Thoracic aorta (tissue), 2 donors: ENCODE data around the gene TEX22. TPM values are rescaled to one million over a fixed set of nuclear protein-coding genes. Genes with fewer than 3 reads are reported as not detected.

ENCODE experiments used
- ATAC-seq: fragments of 150-250 bp; one replicate; pipeline ENCODE4 v1.8.0; 2017; ENCODE audit warnings: low read depth; ENCODE audit not compliant: insufficient number of reproducible peaks, low FRiP score
- DNase-seq: peaks from one replicate; pipeline ENCODE4 v3.0.0-alpha.2; 2020; ENCODE audit warnings: low spot score
- H3K27ac ChIP-seq, 2 donors: fragments of 200-600 bp; sonication (generic); 1 replicate in 1 of 2; 2 replicates in 1 of 2; pipeline ENCODE4 v1.5.1; 2016; ENCODE audit warnings: mild to moderate bottlenecking in 2 of 2, moderate library complexity in 2 of 2
- H3K27me3 ChIP-seq: fragments of 200-600 bp; sonication (generic); replicated peaks from 2 replicates; pipeline ENCODE4 v1.6.0; 2016; ENCODE audit warnings: mild to moderate bottlenecking; ENCODE audit not compliant: insufficient read depth
- H3K36me3 ChIP-seq: fragments of 200-600 bp; sonication (generic); one replicate; pipeline ENCODE4 v1.5.1; 2016
- H3K4me1 ChIP-seq, 2 donors: fragments of 200-600 bp; sonication (generic); 1 replicate in 1 of 2; 2 replicates in 1 of 2; pipeline versions ENCODE4 v1.5.1 to v1.6.0; 2016; ENCODE audit warnings: low read depth in 2 of 2, mild to moderate bottlenecking in 1 of 2; ENCODE audit not compliant: control insufficient read depth in 1 of 2
- H3K4me3 ChIP-seq: fragments of 200-600 bp; sonication (generic); 2 replicates; pipeline ENCODE4 v1.5.1; 2016; ENCODE audit warnings: mild to moderate bottlenecking
- H3K9me3 ChIP-seq: fragments of 200-600 bp; sonication (generic); 2 replicates; pipeline ENCODE4 v1.5.1; 2016
- CTCF ChIP-seq: fragments of 200-600 bp; sonication (generic); IDR thresholded peaks from one replicate; pipeline ENCODE4 v1.5.1; 2019; ENCODE audit warnings: antibody characterized with exemption
- total RNA-seq, 2 donors: library from RNA; depleted of rRNA; stranded (reverse); fragments of >200 nt; gene quantifications; one replicate each; pipeline versions ENCODE4 v1.1.0 to v1.2.3, GENCODE V29; 2016

Gene TEX22
- total RNA-seq, 2 donors from 2014 or later: not detected

DNA sequence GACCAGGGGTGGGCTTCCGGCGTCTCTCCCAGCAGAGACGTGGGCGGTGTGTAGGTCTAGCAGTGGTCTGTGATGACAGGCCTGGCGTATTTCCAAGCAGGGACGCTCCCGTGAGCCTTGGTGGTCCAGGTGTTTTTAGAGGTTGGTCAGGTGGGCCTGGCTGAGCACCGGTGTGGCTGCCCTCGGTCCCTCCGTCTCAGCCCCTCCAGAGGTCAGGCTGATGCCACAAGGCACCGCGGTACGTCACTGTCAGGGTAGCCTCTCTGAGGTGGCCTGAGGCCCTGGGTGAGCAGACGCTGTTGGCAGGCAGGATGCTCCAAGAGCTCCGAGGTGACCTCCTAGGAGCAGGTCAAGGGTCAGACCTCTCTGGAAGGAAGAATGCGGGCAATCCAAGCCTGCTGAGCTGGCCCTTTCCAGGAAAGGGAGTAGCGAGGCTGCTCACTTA is 34.8 kb downstream of the TEX22 start:
- Histone ChIP-seq H3K27me3 (no peaks in the 10 kb centered on the region), H3K4me3 (no peak overlapping the region), H3K4me1 (peaks cover 6 to 27% of the 10 kb centered on the region in 2 donors), H3K36me3 (no peaks in the 10 kb centered on the region), H3K27ac (no peak overlapping the region), H3K9me3 (no peaks in the 10 kb centered on the region)
- DNase-seq: no peak
- ATAC-seq: no peak
- no peak for TF ChIP-seq CTCF

- H3K4me1 ChIP-seq: peaks cover 0 to 21% of the 10 kb centered on the region in 2 donors
- H3K27ac ChIP-seq: no peak overlapping the region
- no peak for TF ChIP-seq CTCF
- no peak overlapping the region for H3K4me3 ChIP-seq
- no peaks in the 10 kb centered on the region for H3K9me3 ChIP-seq
- no peaks in the 10 kb centered on the region for H3K27me3 ChIP-seq
- DNase-seq: no peak
- H3K36me3 ChIP-seq: no peaks in the 10 kb centered on the region
- ATAC-seq: no peak
Observed at GRCh38 chr14:105436402-105436801, 38.1 kb downstream of the TEX22 start.

GRCh38 chr14:105436891-105437722 is 38.8 kb downstream of the TEX22 start:
- Histone ChIP-seq H3K9me3 (no peaks in the 10 kb centered on the region), H3K4me3 (no peak overlapping the region), H3K4me1 (peaks cover 0 to 21% of the 10 kb centered on the region in 2 donors), H3K27me3 (no peaks in the 10 kb centered on the region), H3K27ac (no peak overlapping the region), H3K36me3 (peaks cover under 1% of the 10 kb centered on the region)
- DNase-seq (no peak), ATAC-seq (no peak)
- TF ChIP-seq CTCF: no peak

DNA sequence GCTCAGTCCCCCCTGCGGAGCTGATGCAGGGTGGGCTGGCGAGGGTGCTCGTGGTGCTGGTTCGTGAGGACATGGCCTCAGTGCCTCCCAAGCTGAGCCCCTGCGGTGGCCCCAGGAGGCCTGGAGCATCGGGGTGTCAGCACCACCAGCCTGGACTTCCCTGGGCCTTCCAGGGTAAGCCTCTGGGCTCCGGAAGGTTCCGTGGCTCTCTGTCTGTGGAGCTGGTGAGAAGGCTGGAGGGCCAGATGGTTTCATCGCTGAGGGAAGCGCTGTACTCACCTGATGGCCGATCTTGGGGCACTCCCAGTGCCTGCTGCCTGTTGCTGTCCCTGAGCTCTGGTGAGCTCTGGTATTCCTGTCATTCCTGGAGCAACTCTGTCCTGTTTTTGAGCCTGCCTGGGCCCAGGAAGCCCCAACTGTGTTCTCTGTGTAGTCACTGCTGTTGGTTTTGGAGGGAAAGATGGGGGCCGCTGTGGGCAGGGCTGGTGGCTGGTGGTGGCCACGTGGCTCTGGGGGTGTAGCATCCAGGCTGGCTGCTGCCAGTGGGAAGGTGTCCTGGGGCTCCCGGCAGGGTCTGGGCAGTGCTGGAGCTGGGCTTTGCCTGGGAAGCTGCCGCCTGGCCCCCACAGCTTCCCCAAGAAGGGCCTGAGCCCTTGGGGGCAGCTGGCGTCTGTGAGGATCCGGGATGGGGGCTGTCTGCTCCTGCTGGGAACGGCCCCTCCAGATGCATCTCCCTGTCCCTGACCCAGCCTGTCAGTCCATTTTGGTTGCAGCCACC is 39.6 kb downstream of the TEX22 start:
- no peak for DNase-seq
- Histone ChIP-seq H3K4me1 (peaks cover 0 to 21% of the 10 kb centered on the region in 2 donors), H3K4me3 (no peak overlapping the region), H3K27me3 (no peaks in the 10 kb centered on the region), H3K27ac (no peak overlapping the region), H3K36me3 (peaks cover 6% of the 10 kb centered on the region), H3K9me3 (no peaks in the 10 kb centered on the region)
- ATAC-seq: no peak
- no peak for TF ChIP-seq CTCF

GRCh38 chr14:105439179-105439578 is 40.8 kb downstream of the TEX22 start:
- peaks cover 6% of the 10 kb centered on the region for H3K36me3 ChIP-seq
- no peak for ATAC-seq
- H3K9me3 ChIP-seq: no peaks in the 10 kb centered on the region
- H3K27ac ChIP-seq: no peak overlapping the region
- no peak for DNase-seq
- peaks cover 0 to 21% of the 10 kb centered on the region in 2 donors for H3K4me1 ChIP-seq
- H3K27me3 ChIP-seq: no peaks in the 10 kb centered on the region
- no peak overlapping the region for H3K4me3 ChIP-seq
- TF ChIP-seq CTCF: no peak
